ENCODE measurements around the gene TRAK1.

Gene TRAK1

DNA sequence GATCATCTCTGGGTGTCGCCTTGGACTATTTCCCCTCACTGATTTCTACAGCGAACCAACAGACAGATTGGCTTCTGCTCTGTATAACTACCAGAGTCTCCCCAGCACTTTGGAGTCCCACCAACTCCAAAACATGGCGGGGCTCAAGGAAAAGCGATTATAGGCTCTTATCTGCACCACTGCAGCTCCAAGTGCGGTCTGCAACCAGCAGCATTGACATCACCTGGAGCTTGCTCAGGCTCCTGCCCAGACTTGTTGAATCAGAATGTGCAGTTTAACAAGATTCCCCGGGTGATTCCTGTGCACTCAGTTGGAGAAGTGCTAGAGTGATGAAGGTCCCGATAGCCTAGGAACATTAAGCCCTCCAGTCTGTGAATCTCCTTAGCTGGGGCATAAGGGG lies 165.8 kb downstream of the TRAK1 start:
- Histone ChIP-seq H3K27me3 (ENCODE audit: insufficient read depth, low read length, poor library complexity, severe bottlenecking) (no peaks in the 10 kb centered on the region), H3K79me2 (ENCODE audit: insufficient read depth, low read length) (no peaks in the 10 kb centered on the region), H3F3A (ENCODE audit: low read depth) (no peaks in the 10 kb centered on the region), H3K9me3 (ENCODE audit: insufficient read depth, low read depth, low read length) (no peaks in the 10 kb centered on the region), H3K36me3 (ENCODE audit: insufficient read depth, low read length) (no peaks in the 10 kb centered on the region), H3K9ac (ENCODE audit: low read depth, low read length, poor library complexity, severe bottlenecking) (no peak overlapping the region), H3K4me2 (ENCODE audit: low read depth, low read length, poor library complexity, severe bottlenecking) (no peak overlapping the region), H4K20me1 (ENCODE audit: insufficient read depth, low read length, poor library complexity, severe bottlenecking) (no peaks in the 10 kb centered on the region), H3K4me3 (ENCODE audit: low read length, poor library complexity, severe bottlenecking) (no peak overlapping the region), H2AFZ (ENCODE audit: low read length) (no peak overlapping the region), H3K4me1 (ENCODE audit: insufficient read depth, low read length, poor library complexity, severe bottlenecking) (no peaks in the 10 kb centered on the region), H3K9me2 (replicated peaks; ENCODE audit: low read depth, low read length) (no peaks in the 10 kb centered on the region)
- TF ChIP-seq, protein P1, sequence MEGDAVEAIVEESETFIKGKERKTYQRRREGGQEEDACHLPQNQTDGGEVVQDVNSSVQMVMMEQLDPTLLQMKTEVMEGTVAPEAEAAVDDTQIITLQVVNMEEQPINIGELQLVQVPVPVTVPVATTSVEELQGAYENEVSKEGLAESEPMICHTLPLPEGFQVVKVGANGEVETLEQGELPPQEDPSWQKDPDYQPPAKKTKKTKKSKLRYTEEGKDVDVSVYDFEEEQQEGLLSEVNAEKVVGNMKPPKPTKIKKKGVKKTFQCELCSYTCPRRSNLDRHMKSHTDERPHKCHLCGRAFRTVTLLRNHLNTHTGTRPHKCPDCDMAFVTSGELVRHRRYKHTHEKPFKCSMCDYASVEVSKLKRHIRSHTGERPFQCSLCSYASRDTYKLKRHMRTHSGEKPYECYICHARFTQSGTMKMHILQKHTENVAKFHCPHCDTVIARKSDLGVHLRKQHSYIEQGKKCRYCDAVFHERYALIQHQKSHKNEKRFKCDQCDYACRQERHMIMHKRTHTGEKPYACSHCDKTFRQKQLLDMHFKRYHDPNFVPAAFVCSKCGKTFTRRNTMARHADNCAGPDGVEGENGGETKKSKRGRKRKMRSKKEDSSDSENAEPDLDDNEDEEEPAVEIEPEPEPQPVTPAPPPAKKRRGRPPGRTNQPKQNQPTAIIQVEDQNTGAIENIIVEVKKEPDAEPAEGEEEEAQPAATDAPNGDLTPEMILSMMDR (conservative IDR thresholded peaks at IDR 0.05; ENCODE audit: low read length) = no peak

DNA sequence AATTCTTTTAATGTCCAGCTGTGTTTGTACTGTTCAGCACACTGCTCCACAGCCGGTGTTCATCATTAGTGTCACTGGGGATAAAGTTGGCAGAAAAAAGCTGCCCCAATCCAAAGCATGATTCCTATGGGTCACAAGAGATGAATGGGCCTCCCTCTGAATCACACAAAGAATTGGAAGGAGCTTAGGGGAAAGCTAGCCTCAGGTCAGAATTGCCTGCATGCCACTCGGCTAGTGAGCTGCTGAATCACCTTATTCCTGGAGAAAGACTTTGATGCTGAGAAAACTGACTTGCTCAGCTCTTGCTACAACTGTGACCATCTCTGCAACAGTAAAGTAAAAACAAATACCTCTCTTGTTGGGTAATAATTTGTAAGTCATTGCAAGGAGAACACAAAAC lies 171.4 kb downstream of the TRAK1 start:
- H3K4me2 ChIP-seq (ENCODE audit: low read depth, low read length, poor library complexity, severe bottlenecking) = no peak overlapping the region
- no peak overlapping the region for H3K4me3 ChIP-seq (ENCODE audit: low read length, poor library complexity, severe bottlenecking)
- TF ChIP-seq, protein P1 (conservative IDR thresholded peaks at IDR 0.05; ENCODE audit: low read length) = no peak
- no peak overlapping the region for H3K9ac ChIP-seq (ENCODE audit: low read depth, low read length, poor library complexity, severe bottlenecking)
- H3K4me1 ChIP-seq (ENCODE audit: insufficient read depth, low read length, poor library complexity, severe bottlenecking) = no peaks in the 10 kb centered on the region
- no peaks in the 10 kb centered on the region for H3K9me2 ChIP-seq (replicated peaks; ENCODE audit: low read depth, low read length)
- H3K9me3 ChIP-seq (ENCODE audit: insufficient read depth, low read depth, low read length) = no peaks in the 10 kb centered on the region
- H3K79me2 ChIP-seq (ENCODE audit: insufficient read depth, low read length) = no peaks in the 10 kb centered on the region
- H3K36me3 ChIP-seq (ENCODE audit: insufficient read depth, low read length) = no peaks in the 10 kb centered on the region
- H3F3A ChIP-seq (ENCODE audit: low read depth) = no peaks in the 10 kb centered on the region
- no peaks in the 10 kb centered on the region for H4K20me1 ChIP-seq (ENCODE audit: insufficient read depth, low read length, poor library complexity, severe bottlenecking)
- no peaks in the 10 kb centered on the region for H3K27me3 ChIP-seq (ENCODE audit: insufficient read depth, low read length, poor library complexity, severe bottlenecking)
- no peak overlapping the region for H2AFZ ChIP-seq (ENCODE audit: low read length)

DNA sequence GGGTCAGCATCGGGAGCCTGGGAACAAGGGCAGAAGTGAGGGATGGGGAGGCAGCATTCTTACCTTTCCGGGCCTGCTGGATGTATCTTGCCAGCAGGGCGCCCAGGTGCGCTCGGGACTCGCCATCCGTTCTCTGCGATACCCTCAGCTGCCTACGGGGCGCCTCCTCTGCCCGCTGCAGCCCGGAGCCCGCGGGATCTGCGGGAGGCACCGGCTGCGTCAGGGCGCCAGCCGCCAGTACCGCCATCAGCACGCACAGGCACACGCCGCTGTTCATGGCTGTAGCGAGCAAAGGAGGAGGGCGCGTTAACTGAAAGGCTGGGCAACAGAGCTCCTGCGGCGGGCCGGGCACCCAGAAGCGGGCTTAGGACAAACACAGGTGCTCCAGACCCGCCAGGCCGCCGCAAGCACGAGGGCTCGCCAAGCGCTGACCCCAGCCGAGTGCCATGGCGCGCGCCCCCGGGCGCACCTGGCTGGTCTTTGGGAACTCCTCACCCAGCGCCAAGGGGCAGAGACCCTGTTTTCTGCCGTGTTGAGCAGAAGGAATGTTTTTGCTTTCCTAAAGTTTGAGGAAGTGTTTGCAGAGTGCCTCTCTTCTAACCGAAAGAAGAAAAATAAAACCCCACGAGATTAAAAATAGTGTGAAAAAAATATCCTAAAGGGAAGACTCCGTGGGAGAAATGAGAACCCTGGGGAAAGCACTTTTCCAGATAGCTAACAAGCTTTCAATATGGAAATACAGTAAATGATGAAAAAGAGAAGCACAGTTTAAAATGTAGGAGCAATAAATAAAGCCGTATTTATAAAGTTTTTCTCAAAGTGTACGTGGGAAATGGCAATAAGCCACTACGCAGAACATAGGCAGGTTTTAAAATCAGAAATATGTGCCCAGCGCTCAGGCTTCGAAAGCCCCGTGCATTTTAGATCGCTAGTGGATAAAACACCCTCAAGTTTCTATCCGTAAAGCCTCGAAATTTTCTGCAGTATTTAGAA lies 172.5 kb downstream of the TRAK1 start:
- TF ChIP-seq EZH2phosphoT487 (IDR thresholded peaks at IDR 0.05; ENCODE audit: borderline replicate concordance) = no peak
- TF ChIP-seq, protein P1 (conservative IDR thresholded peaks at IDR 0.05; ENCODE audit: low read length) = no peak
- H3F3A ChIP-seq (ENCODE audit: low read depth) = no peaks in the 10 kb centered on the region
- no peaks in the 10 kb centered on the region for H3K36me3 ChIP-seq (ENCODE audit: insufficient read depth, low read length)
- no peak overlapping the region for H3K9ac ChIP-seq (ENCODE audit: low read depth, low read length, poor library complexity, severe bottlenecking)
- 0 out of 2 replicates have a peak, but pooled peaks cover 3% of the 10 kb centered on the region for H3K9me3 ChIP-seq (ENCODE audit: insufficient read depth, low read depth, low read length)
- no peaks in the 10 kb centered on the region for H4K20me1 ChIP-seq (ENCODE audit: insufficient read depth, low read length, poor library complexity, severe bottlenecking)
- no peaks in the 10 kb centered on the region for H3K9me2 ChIP-seq (replicated peaks; ENCODE audit: low read depth, low read length)
- no peak overlapping the region for H2AFZ ChIP-seq (ENCODE audit: low read length)
- no peak overlapping the region for H3K4me3 ChIP-seq (ENCODE audit: low read length, poor library complexity, severe bottlenecking)
- no peaks in the 10 kb centered on the region for H3K4me1 ChIP-seq (ENCODE audit: insufficient read depth, low read length, poor library complexity, severe bottlenecking)
- H3K79me2 ChIP-seq (ENCODE audit: insufficient read depth, low read length) = no peaks in the 10 kb centered on the region
- no peak overlapping the region for H3K4me2 ChIP-seq (ENCODE audit: low read depth, low read length, poor library complexity, severe bottlenecking)
- H3K27me3 ChIP-seq (ENCODE audit: insufficient read depth, low read length, poor library complexity, severe bottlenecking) = no peaks in the 10 kb centered on the region
